GM18520 (cell line): ENCODE results near the gene REG1B.

Experiments used
- ATAC-seq: cut with Tn5 transposase; IDR thresholded peaks from one replicate; pipeline ENCODE4 v1.9.1; 2021; ENCODE audit not compliant: unreplicated experiment

REG1B gene, protein sequence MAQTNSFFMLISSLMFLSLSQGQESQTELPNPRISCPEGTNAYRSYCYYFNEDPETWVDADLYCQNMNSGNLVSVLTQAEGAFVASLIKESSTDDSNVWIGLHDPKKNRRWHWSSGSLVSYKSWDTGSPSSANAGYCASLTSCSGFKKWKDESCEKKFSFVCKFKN

DNA sequence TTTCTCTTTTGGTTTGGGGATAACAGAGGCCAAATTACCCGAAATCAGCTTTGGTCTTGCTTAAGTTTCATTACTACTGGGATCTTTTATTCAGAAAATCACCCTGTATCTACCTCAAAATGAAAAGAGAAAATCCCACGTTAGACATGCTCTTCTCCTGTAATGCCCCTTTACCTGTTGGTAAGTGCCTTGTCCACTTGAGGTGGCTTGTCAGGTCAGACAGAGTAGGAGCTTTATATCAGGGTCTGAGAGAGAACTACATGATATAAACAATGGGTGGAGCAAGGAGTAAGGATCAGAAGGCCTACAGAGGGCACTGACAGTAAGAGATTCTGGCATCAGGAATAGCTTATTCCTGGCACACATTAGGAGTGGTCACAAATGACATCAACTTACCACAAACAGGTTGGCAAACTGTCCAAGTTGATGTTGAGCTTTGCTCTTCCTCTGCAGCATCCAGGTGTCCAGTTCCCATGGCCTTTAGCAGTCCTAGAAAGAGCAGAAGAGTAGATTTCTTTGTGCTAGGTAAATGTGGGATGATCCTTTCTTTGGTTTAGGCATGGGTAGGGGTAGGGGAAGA lies at the start of gene REG1B:
TSS of gene REG1B (minus strand) at position 209 of the 580 bp plus-strand sequence. CDS start 381 bp downstream, outside the sequence.
- no peak for ATAC-seq

DNA sequence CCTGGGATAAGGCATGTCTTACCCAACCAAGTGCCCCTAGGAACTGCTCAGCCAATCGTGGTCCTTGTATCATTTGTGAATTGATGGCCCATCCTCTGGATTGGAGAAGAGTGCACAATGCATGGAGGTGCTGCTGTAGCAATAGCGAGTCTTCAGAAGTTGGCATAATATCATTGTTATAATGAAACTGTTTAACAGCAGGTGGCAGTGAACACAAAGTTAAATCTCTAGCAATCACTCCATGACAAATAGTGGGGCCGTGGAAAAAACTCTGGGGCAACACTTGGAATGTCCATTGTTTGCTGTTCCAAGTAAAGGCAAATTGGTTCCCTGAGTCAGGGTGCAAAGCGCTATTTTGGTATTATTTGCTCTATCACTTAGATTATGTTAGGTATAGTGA lies 43.9 kb upstream of the REG1B start:
- ATAC-seq, result no peak

- no peak for ATAC-seq
Observed at GRCh38 chr2:79129804-79130203, 42.0 kb upstream of the REG1B start.

DNA sequence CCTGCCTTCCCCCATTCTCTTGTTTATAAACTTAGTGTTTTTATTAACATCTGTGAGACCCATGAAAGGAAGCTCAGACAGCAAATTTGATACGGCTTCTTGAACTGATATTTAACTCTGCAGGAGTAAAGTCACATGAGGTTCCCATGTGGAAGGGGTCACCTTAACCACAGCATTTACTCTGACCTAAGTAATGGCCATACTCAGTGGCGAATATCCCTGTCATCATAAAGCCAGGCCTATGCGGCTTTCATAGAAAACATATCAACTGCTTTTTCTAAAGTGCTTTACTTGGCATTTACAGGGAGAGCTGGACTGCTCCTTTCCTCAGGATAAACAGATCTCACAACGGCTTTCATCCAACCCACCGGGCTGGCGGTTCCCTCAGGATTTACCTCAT lies 41.5 kb upstream of the REG1B start:
- ATAC-seq, result no peak

- no peak for ATAC-seq
Observed at GRCh38 chr2:79128406-79128805, 40.6 kb upstream of the REG1B start.

- no peak for ATAC-seq
Observed at GRCh38 chr2:79125721-79125985, 37.9 kb upstream of the REG1B start.

- ATAC-seq, result no peak
Observed at GRCh38 chr2:79124907-79125720, 37.3 kb upstream of the REG1B start.

- no peak for ATAC-seq
Observed at GRCh38 chr2:79122676-79123075, 34.9 kb upstream of the REG1B start.

DNA sequence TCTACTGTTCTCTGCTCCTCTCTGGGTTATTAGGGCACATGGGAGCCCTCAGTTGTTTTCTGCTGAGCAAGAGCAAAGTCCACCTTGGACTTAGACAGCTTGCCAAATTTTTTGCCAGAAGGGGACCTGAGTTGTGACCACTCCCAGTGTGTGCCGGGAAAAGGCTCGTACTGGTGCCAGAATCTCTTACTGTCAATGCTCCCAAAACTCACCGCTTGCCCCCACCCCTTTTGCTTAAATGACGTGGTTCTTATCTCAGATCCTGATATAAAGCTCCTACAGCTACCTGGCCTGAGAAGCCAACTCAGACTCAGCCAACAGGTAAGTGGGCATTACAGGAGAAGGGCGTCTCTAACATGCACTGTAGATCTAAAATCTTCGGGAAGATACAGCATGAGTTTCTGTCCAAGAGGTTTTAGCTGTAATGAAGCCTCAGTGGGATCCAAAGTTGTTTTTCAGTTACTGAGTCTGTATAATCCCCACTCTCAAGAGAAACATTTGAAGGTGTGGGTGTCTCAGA lies 32.5 kb upstream of the REG1B start, which contains the start of gene REG1A:
TSS of gene REG1A (plus strand) at position 295 of the 520 bp plus-strand sequence. CDS start 374 bp downstream, outside the sequence.
- ATAC-seq, result no peak

GRCh38 chr2:79116997-79117928 lies 29.5 kb upstream of the REG1B start:
- ATAC-seq, result no peak

DNA sequence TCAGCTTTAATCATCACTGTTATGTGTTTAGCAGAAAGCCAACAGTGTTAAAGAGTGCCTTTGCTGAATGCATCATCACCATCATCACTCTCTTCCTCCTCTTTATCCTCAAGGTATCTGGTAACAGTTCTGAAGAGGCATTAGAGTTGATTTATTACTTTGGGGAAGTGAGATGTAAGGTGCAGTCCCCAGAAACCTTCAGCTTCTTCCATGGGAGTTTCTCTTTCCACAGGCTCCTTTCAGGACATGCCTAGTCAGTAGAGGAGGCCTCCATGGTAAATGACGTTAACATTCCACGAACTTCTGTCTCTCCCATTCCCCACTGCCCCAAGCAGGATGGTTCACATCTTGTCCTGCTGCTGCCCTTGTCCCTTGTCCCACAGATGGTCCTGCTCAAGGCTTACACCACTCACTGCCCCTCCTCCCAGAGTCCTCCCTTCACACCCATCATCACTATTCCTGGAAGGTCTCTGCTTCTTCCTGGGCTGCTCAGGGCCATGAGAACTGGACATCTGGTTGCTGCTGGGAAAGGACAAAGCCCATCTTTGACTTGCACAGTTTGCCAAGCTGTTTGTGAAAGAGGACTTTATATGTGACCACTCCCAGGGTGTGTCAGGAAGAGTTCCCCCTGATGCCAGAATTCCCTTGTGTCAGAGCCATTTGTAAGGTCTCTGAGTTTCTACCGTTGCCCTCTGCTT lies 27.2 kb upstream of the REG1B start:
- no peak for ATAC-seq

GRCh38 chr2:79112269-79112668 lies 24.5 kb upstream of the REG1B start:
- no peak for ATAC-seq

DNA sequence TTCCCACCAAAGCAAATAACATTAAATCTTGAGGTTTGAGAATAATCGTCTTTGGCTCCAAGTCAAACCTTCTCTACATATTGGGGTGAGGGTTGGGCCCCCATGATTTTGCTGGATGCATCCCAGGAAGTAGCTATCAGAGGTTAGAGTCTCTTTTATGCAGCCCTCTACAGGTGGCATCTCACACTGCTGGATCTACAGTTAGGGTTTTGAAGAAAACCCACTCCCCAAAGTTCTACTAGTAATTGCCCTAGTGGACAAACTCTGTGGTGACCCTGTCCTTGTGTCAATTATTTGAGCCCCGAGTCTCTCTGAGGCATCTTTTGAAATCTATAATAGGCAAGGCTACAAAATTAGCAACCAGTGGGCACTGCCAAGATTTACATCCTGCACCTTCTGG lies 17.5 kb upstream of the REG1B start:
- ATAC-seq, result no peak

- ATAC-seq, result no peak
Observed at GRCh38 chr2:79103214-79103613, 15.4 kb upstream of the REG1B start.

- ATAC-seq, result no peak
Observed at GRCh38 chr2:79101024-79101423, 13.2 kb upstream of the REG1B start.

GRCh38 chr2:79100285-79100684 lies 12.5 kb upstream of the REG1B start:
- ATAC-seq, result no peak

DNA sequence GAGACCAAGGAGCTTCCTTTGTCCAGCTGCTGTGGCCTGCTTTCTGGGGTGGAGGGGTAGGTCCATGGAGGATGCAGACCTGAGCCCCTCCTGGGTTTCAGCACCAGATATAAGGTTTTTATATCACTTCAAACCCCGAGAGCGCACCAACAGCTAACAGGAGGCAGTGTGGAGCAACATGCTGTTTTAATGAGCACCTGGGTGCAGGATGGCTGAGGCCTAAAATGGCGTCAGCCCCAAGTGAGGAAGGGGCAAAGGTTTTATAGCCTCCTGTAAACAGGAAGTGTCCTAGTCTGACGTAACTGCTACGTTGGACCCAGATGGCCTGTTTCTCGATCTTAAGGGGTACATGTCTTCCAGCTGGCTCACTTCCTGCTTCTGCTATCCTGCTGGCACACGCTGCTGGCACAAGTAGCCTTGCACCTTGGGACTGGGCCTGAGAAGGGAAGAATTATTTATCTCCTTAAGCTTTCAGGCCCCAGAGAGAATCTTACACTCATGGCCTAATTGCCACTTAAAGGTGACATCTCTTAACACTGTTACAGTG lies 11.4 kb upstream of the REG1B start:
- ATAC-seq, result no peak

DNA sequence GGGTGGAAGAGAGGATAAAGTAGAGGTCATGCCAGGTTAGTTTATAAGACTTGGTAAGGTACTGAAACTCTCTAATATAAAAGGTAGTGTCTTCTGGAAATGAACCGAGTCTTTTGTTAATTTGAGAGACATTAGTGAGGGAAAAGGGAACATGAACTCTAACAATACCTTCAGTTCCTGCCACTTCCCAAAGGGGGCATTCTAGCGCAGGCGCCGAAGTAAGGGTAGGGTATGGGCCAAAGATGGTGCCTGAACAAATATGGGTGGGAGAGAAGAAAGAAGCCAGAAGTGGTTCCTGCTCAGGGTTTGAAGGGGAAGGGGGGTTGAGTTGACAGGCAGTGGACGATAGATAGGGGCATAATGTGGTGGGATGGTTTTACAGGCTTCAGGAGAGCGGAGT lies 10.1 kb upstream of the REG1B start:
- no peak for ATAC-seq

- no peak for ATAC-seq
Observed at GRCh38 chr2:79090693-79091092, 2.9 kb upstream of the REG1B start.

- no peak for ATAC-seq
Observed at GRCh38 chr2:79086255-79086654, 1.5 kb downstream of the REG1B start.
